Nucleus accumbens (tissue), 56 donors: Measurements from ENCODE around the gene DGKG.

Experiments
- DNase-seq, 56 donors: peaks; one replicate each; lab custom pipeline; 2025; lab: John Stamatoyannopoulos, UW

The DGKG gene

DNA sequence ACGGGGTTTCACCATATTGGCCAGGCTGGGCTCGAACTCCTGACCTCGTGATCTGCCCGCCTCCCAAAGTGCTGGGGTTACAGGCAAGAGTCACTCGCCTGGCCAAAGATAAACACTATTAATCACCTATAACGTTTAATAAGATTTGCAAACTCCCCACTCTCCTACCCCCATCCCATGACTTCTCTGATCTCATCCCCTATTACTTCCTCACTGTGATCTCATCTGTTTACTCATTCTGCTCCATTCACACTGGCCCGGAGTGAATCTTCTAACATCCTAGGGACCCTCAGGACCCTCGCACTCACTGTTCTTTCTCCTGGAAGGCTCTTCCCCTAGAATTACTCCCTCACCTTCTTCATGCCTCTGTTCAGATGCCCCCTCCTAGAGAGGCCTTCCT lies 78.9 kb downstream of the DGKG start:
- DNase-seq, result no peak

DNA sequence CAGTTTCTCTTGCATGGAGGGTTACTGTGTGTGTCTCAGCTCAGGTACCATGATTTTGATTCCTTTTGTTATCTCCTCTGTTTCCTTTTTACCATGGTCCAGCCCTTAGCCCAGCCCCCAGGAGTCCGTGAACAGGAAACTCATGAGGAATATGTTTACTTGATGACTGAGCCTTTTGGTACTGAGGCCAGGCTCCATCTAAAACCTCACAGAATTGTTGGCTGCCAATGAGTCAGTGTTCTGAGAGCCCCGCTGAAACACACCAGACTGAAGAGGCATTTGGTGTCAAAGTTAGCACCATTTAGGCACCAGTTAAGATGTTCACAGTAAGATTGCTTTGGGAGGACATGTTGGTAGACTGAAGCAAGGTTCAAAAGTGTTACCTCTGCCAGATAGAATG lies 80.9 kb downstream of the DGKG start:
- DNase-seq, result no peak

DNA sequence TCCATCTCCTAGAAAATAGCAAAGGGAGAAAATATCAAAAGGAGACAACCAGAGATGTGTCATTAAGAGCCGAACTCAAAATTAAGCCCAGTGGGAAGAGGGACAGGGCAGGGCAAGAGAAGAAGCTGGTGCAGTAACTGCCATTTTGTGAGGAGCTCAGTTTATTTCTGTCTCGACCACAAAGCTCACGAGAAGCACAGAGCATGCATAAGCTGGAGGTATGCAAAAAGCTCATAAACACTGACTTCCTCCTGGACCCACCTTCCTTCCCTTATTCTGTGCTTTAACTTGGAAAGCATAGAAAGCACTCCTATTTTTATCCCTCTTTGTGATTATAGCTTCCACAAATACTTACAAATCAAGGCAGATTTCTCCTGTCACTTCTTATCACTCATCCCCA lies 81.3 kb downstream of the DGKG start:
- no peak for DNase-seq

DNA sequence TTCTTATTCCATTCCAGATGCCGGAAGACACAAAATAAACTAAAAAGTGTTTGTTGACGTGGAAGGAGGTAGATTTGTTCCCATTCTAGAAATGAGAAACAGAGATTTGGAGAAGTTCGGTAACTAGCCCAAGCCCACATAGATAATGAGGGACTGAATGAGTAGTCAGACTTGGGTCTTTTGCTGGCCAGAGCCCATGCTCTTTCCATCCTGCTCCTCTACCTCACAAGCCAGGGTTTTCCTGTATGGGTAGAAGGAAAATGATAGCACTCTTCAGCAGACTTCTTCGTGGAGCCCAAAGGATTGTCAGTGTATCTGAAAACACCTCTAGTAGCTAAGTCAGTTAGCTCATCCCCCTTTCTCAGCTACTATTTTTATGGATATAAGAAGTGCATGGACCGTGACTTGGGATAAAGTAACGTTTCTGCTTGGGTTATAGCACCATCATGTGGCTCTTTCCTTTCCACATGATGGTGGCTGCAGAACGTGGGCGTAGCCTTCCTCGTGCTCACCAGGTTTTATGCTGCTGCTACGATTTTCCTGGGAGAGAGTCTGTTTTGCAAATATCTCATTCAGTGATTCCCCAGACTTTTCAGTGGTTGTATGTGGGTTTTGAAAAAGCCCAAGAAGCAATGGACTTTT lies 84.6 kb downstream of the DGKG start:
- peak in 24 of 56 donors; percentile 4 to 54 (median 14) for DNase-seq

DNA sequence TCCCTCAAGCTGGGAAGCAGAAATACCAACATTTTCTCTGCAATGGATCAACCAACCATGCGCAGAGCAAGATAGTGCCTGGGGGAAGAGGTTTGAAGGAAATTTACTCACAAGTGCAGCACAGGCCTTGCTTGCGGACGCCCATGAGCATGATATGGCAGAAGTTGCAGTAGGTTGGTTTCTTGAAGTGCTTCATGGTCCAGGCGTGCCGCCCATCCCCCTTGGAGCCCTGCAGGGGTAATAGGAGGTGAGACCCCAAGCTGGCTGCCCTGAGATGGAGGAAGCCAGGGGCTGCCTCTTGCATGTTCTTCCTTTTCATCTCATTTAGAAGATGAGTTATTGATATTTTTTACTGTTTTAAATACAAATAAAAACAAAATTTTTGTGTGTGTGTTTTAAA lies 86.6 kb downstream of the DGKG start:
- DNase-seq, result no peak

DNA sequence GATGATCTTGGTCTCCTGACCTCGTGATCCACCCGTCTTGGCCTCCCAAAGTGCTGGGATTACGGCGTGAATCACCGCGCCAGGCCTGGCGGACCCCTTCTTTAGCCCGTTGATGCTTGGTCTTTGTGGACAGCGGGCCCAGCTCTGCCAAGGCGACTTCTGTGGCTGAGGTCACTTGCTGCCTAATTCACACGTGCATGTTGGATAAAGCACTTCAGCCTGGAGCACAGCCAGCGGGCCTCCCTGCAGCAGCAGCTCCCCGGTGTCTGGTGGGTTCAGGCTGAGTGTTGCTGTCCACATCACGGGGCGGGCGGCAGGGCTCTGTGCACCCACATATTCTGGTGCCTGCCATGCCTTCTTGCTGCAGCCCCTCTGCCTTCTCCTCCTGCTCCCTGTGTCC lies 88.4 kb downstream of the DGKG start:
- peak in 3 of 56 donors; percentile 4 to 11 (median 5) for DNase-seq

DNA sequence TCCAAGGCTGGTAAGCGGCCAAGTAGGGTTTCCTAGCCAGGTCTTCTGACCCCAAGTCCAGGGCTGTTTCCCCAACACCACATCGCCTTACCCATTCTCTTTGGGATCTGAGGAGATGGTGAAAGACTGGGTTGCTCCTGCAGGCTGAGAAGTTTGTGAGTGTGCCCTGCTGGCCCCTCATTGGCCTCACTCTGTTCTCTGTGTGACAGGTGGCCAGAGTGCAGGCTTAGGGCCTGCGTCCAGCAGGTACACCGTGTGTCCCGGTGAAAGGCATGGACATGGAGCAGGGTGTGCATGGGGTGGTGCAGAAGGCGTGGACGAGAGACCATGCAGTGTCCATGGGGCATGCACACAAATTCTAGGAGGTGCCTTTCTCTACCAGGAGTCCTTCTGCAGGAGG lies 91.3 kb downstream of the DGKG start:
- no peak for DNase-seq

DNA sequence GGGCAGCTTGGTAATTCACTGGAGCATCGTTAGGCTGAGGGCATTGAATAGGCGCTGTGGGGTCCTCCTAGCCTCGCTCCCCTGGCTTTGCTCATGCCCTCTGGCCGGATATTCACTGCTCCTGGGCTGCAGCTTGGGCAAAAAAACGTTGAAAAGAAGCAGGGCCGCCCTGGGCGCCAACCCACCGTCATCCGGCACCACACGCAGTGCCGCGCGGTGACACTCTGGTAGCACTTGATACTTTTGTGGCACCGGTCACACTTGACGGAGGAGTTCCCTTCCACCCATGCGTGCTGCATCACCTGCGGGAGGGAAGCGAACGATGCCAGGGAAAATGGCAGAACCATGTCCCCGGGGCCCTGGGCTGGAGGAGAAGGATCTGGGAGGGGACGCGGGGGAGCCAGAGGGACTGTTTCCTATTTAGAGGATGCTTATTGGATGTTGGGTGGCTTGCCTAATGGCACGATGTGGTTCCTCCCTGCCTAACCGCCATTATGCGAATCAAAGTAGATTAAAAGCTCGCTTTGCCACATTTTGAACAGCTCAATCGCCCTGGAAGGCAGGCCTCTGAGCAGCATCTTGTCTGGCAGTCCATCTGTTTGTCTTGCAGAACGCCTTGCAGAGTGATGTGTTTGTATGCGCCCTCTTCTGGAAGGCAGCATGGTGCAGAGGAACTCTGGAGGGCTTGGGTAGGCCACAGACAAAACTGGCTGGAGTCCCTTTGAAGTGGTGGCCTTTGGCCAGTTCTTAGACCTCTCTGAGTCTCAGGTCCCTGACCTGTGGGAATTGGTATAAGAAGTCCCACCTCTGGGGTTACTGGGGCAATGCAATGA lies 93.2 kb downstream of the DGKG start:
- DNase-seq, result no peak

DNA sequence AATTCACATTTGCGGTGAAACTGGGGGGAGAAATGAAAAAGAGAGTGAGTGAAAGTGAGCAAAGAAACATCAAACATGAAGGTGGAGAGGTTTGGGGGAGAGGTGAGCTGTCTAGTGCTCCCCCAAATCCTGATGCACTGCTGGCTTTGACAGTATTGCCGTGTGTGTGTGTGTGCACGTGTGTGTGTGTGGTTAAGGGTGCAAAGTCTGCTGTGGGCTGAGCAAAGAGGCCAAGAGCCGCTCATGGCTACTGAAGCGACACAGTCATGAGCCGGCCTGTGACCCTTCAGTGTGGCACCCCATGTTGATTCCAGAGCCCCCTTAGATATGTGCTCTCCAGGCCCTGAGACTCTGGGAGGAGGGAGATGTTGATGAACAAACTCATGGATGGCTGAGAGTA lies 94.3 kb downstream of the DGKG start:
- no peak for DNase-seq

DNA sequence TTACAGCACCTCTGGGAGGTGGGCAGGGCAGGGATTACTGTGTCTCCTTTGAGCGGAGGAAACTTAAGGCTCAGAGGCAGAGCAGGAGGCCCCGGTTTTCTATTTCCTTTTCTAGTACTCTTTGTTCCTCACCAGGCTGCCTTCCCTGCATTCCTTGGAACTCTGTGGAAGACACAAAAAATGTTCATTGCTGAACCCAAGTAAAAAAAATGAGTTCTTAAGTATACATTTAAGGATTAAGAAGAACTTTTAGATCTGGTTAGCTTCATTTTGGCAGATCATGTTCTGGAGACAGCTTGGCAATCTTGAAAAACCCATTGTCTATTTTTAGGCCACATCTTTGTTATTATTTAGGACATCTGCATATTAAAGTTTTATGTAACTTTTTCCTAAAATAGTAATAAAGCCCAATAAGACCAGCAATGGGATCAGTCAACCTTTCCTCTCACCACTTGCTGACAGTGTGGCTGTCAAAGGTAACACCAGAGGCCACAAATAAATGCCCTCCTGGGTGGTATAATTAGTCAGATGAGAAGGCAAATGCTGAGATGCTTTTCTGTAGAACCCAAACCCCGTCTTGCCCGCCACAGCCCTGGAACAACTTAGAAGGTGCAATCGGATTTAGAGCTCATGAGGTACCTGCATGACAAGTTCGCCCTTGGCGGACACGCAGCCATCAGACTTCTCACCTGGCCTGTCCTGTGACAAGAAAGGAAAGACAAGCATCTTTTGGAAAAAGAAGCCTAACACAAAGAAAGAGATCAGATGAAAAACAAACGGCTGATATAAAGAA lies 97.2 kb downstream of the DGKG start:
- no peak for DNase-seq

DNA sequence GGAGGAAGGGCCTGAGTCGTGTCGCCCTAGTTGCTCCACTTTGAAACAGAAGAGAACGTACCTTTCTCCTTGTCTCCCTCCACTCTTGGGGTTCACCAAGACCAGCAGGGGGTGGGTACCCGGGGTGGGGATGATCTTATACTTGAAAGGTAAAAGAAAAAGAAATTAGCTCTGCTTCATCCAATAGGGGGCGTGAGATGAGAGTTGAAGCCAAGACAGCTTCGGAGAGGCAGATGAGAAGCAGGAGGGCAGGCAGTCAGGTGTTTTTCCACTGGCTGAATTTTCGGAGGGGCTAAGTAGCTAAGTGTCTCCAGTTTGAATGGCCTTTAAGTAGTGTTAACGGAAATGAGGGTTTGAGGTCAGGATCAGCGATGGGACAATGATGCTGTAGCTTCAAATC lies 100.4 kb downstream of the DGKG start:
- DNase-seq, result no peak

DNA sequence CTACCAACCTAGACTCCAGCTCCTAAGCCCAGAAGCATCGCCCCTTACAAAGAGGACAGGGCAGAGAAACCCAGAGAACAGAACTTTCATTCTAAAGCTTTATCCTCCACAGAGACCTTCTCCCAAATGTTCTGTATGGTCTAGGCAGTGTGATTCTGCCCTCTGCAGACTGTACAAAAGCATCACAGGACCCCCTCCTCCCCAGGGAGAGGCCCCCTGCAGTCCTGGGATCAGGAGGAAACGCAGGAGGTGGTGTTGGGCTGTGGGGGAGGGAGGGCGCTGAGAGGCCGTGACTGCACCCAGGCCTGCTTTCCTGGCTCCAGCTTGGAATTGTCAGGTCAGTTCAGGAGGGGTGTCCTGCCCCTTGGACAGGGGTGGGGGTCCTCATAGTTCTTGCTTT lies 101.3 kb downstream of the DGKG start:
- no peak for DNase-seq

DNA sequence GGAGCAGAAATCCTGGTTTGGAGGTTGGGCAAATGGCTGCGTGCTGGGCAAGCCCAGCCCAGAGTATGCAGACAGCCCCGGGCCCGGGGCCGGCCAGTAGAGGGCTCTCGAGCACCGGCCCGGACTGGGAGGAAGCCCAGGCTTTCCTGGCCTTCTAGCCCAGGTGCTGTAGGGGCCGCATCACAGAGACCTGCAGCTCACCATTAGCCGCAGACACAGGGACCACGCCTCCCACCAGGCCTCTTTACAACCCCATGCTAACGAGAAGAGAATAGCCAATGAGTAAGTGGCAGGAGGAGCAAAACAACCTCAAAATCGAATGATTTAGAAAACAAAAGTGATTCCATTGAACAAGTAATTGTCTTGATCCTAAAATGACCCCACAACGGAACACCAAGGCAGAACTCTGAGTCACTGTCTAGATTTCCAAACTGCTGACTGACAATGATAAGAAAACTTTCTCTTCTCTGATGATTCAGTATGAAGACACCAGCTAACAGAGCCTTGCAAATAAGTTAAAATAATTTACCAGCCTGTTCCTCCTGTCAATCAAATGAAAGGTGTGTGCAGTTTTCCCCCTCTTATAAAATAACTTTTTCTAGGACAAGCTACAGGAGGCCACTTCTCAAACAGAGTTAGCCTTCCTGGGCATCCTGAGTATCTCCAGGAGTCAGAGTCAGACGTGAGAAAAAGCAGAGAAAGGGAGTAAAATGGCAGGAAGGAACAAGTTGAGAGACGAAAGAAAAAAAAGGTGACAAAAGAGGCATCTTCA lies 102.2 kb downstream of the DGKG start:
- DNase-seq, result peak in 41 of 56 donors; percentile 3 to 73 (median 19)

DNA sequence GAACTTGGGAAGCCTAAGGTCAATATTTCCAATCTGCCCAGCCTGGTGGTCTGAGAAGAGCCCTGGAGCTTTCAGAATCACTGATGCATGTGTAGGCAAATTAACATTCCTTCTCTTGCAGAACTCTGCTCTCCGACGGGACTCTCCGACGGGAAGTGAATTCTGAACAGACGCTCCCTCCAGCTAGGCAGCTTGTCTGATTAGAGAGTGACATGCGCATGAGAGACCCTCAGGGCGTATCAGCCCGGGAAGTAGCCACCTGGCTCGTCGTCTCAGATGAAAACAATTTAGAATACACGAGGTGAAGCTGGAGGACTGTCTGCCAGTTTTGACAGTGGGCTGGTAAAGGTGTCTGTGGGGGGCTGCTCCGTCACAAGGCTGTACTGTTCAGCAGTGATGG lies 103.1 kb downstream of the DGKG start:
- DNase-seq, result no peak

DNA sequence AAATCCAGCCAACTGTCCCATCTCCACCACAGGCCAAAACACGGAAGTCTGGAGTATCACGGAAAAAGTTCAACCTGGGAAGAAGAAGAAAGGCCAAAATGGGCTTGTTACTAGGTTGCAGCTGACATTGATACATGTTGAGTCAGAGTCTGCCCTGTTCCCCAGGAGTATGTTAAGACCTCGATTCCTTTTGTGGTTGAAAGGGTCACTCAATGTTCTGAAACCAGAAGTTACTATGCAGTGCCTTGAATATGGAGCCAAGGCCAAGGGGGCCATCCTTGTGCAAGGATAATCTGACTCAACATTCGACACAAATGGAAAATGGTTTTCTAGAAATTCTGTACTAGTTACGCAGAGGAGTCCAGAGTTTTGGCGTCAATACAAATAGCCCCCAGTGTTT lies 104.2 kb downstream of the DGKG start:
- DNase-seq, result no peak

DNA sequence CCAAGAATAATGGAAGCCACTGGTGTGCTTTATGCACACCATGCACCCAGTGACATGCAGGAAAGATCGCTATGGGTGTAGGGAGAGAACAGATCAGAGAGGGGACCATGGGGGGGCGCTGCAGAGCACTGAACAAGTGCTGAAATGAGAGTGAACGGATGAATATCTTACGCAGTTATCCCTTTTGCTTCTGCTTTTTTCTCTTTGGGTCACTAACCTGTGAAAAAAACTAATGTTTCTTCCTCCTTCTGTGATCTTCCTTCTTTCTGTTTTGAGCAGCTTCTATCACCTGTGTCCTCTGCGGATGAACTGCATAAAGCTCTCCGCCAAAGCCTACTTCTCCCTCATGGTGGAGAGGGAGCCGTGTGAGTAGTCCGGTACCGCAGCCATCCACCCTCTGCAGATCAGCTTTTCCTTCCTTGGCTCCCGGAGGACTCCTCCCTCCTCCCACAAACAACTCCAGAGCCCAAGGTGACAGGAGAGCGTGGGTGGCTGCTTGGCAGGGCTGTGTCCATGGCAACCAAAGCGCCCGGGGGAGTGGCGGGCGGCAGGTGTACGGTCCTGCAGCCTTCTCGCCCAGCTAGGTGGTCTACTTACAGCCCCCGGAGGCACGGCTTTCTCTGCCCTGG lies 106.2 kb downstream of the DGKG start:
- peak in 37 of 56 donors; percentile 4 to 84 (median 52) for DNase-seq

DNA sequence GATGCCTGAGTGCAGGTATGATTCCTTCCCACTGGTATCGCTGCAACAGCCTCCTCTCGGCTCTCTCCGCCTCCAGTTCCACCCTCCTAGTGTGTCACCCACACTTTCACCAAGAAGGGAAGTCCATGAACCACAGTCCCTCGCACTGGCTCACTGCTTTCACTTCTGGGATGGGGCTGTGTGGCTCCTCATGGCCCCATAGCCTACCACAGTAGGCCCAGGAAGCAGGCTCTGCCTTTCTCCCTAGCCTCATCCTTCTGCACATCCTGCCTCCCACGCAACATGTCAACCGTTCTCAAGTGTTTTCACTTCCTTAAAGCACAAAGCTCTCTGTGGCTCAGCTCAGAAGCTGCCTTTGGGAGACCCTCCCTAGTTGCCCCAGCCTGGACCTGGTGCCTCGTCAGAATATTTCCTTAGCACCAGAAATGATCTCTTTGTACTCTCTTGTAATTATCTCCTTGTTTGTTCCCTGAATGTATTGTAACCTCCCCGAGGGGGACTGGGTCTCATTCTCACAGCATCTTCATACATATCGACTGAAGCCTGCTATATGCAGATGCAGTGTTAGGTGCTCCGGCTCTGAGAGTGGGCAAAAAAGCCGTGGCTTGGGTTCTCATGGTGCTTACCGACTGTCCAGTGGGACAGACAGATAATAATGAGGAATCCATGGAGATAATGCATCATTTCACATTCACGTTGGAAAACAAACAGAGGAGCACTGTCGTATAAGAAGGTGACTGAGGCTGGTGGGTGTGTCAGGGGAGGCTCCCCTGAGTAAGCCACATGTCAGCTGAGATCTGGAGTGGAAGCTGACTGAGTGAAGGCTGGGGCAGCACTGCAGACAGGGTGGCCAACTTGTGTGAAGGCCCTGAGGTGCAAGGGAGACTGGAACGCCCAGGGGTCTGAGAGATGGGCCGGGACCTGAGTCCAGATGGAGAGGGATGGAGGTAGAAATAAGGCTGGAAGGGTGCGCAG lies 107.1 kb downstream of the DGKG start:
- DNase-seq, result peak in 39 of 56 donors; percentile 8 to 84 (median 37)

DNA sequence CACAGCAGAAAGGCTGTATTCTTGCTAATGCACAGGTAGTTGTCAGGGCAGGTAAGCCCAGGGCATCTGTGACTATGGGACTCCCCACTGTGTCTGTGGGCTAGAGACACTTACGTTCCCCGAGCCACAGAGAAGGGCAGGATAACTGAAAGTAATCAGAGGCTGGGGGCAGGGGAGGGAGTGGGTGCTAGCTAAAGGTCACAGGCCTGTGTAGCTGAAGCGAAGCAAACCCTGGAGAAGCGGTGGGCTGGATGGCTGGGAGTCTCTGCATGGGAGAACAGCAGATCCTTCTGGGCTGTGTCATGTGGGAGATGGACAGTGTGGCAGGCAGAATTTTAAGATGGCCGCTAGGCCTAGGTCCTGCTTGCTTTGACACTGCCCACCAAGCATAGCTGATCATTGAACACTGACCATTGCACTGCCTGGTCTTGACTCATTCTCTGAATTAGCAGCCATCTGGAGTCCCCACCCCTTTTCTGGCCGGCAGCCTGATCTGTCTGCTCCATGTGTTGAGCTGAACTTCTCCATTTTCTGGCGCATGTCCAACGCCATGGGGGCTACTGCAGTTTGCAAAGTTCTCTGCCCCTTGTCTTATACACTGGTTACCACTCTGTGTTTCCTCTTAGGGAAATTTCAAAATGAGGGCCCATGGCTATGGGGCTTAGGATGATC lies 110.0 kb downstream of the DGKG start:
- peak in 1 of 56 donors; percentile 5 for DNase-seq
